Measurements from ENCODE around the gene LARP4.
"Not testable (repeated sequence)": the region's sequence is repeated elsewhere in the genome, so short reads cannot be mapped to it uniquely, and the experiment has no call there.

Gene LARP4

DNA sequence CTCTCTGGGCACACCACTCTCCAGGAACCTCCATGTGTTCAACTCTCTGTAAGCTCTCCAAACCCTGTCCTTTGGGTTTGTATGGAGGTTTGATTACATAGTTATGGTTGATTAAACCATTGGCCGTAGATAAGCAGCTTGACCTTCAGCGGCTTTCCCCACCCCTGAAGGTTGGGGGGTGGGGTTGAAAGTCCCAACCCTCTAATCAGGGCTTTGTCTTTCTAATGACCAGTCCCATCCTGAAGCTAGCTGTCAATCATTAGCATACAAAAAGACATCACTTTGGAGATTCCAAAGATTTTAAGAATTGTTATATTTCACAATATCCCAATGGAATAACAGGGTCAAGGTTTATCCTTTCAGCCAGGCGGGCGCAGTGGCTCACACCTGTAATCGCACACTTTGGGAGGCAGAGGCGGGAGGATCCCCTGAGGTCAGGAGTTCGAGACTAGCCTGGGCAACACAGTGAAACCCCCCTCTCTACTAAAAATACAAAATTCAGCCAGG lies 12.7 kb upstream of the LARP4 start:
- H4K20me1 ChIP-seq (ENCODE audit: low read depth, low read length), result no peaks in the 10 kb centered on the region
- no peaks in the 10 kb centered on the region for H3F3A ChIP-seq (ENCODE audit: insufficient read depth)
- H3K4me3 ChIP-seq (ENCODE audit: insufficient read depth, low read length, poor library complexity, severe bottlenecking), result no peak overlapping the region
- H3K4me2 ChIP-seq (ENCODE audit: low read depth, low read length, poor library complexity, severe bottlenecking), result no peak overlapping the region
- H3K9me3 ChIP-seq (ENCODE audit: insufficient read depth, low read length), result no peaks in the 10 kb centered on the region
- H3K27ac ChIP-seq (ENCODE audit: low read depth, low read length), result no peak overlapping the region
- H3K9ac ChIP-seq (ENCODE audit: low read length), result no peak overlapping the region
- no peaks in the 10 kb centered on the region for H3K9me2 ChIP-seq (replicated peaks; ENCODE audit: insufficient read depth, low read length)
- H3K79me2 ChIP-seq (ENCODE audit: insufficient read depth, low read length), result no peaks in the 10 kb centered on the region
- H3K27me3 ChIP-seq (ENCODE audit: low read length), result no peaks in the 10 kb centered on the region
- no peaks in the 10 kb centered on the region for H3K36me3 ChIP-seq (ENCODE audit: low read length)
- no peak for TF ChIP-seq EZH2phosphoT487 (conservative IDR thresholded peaks at IDR 0.05; ENCODE audit: low read length)
- TF ChIP-seq, protein P1, sequence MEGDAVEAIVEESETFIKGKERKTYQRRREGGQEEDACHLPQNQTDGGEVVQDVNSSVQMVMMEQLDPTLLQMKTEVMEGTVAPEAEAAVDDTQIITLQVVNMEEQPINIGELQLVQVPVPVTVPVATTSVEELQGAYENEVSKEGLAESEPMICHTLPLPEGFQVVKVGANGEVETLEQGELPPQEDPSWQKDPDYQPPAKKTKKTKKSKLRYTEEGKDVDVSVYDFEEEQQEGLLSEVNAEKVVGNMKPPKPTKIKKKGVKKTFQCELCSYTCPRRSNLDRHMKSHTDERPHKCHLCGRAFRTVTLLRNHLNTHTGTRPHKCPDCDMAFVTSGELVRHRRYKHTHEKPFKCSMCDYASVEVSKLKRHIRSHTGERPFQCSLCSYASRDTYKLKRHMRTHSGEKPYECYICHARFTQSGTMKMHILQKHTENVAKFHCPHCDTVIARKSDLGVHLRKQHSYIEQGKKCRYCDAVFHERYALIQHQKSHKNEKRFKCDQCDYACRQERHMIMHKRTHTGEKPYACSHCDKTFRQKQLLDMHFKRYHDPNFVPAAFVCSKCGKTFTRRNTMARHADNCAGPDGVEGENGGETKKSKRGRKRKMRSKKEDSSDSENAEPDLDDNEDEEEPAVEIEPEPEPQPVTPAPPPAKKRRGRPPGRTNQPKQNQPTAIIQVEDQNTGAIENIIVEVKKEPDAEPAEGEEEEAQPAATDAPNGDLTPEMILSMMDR (IDR thresholded peaks at IDR 0.05; ENCODE audit: insufficient read depth, low read length, poor library complexity, severe bottlenecking), result no peak
- H2AFZ ChIP-seq (ENCODE audit: low read depth, low read length, severe bottlenecking), result no peak overlapping the region

DNA sequence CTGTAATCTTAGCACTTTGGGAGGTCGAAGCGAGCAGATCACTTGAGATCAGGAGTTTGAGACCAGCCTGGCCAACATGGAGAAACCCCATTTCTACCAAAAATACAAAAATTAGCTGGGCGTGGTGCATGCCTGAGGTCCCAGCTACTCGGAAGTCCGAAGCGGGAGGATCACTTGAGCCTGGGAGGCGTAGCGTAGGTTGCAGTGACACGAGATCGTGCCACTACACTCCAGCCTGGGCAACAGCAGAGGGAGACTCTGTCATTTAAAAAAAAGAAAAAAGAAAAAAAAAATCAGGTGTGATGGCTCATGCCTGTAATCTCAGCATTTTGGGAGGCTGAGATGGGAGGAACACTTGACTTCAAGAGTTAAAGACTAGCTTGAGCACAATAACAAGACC lies 11.9 kb upstream of the LARP4 start:
- H3K9me3 ChIP-seq (ENCODE audit: insufficient read depth, low read length); H3K79me2 ChIP-seq (ENCODE audit: insufficient read depth, low read length); H2AFZ ChIP-seq (ENCODE audit: low read depth, low read length, severe bottlenecking); H3K27ac ChIP-seq (ENCODE audit: low read depth, low read length); H3K4me3 ChIP-seq (ENCODE audit: insufficient read depth, low read length, poor library complexity, severe bottlenecking); H3K4me2 ChIP-seq (ENCODE audit: low read depth, low read length, poor library complexity, severe bottlenecking); H3F3A ChIP-seq (ENCODE audit: insufficient read depth); H4K20me1 ChIP-seq (ENCODE audit: low read depth, low read length); H3K9me2 ChIP-seq (replicated peaks; ENCODE audit: insufficient read depth, low read length); H3K36me3 ChIP-seq (ENCODE audit: low read length); H3K9ac ChIP-seq (ENCODE audit: low read length); H3K27me3 ChIP-seq (ENCODE audit: low read length): not testable (repeated sequence)

DNA sequence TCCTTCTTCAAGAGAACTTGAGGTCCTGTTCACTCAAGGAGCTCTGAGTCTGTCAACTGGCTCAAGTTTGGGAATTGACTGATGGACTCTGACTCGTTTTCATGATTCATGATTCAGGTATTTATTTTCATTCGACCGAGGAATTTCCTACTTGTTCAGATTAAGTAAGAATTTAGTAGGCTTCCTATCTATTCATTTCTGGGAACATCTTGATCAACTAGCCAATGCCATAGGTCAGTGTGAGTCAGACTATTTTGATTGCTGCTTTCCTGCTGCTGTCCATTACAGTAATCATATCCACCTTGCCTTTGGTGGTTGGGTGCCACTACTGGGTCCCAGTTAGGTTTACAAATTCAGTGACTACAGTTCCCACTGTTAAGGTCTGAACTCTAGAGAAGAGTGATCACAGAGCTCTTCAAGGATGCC lies 10.4 kb upstream of the LARP4 start:
- H3K9ac ChIP-seq (ENCODE audit: low read length), result no peak overlapping the region
- no peaks in the 10 kb centered on the region for H3K9me2 ChIP-seq (replicated peaks; ENCODE audit: insufficient read depth, low read length)
- H3K79me2 ChIP-seq (ENCODE audit: insufficient read depth, low read length), result no peaks in the 10 kb centered on the region
- H3K27me3 ChIP-seq (ENCODE audit: low read length), result no peaks in the 10 kb centered on the region
- no peaks in the 10 kb centered on the region for H3K36me3 ChIP-seq (ENCODE audit: low read length)
- no peaks in the 10 kb centered on the region for H4K20me1 ChIP-seq (ENCODE audit: low read depth, low read length)
- H3K4me2 ChIP-seq (ENCODE audit: low read depth, low read length, poor library complexity, severe bottlenecking), result no peak overlapping the region
- no peak overlapping the region for H3K27ac ChIP-seq (ENCODE audit: low read depth, low read length)
- H3F3A ChIP-seq (ENCODE audit: insufficient read depth), result no peaks in the 10 kb centered on the region
- TF ChIP-seq, protein P1 (IDR thresholded peaks at IDR 0.05; ENCODE audit: insufficient read depth, low read length, poor library complexity, severe bottlenecking), result no peak
- TF ChIP-seq EZH2phosphoT487 (conservative IDR thresholded peaks at IDR 0.05; ENCODE audit: low read length), result no peak
- H3K4me3 ChIP-seq (ENCODE audit: insufficient read depth, low read length, poor library complexity, severe bottlenecking), result no peak overlapping the region
- H2AFZ ChIP-seq (ENCODE audit: low read depth, low read length, severe bottlenecking), result no peak overlapping the region
- H3K9me3 ChIP-seq (ENCODE audit: insufficient read depth, low read length), result no peaks in the 10 kb centered on the region

DNA sequence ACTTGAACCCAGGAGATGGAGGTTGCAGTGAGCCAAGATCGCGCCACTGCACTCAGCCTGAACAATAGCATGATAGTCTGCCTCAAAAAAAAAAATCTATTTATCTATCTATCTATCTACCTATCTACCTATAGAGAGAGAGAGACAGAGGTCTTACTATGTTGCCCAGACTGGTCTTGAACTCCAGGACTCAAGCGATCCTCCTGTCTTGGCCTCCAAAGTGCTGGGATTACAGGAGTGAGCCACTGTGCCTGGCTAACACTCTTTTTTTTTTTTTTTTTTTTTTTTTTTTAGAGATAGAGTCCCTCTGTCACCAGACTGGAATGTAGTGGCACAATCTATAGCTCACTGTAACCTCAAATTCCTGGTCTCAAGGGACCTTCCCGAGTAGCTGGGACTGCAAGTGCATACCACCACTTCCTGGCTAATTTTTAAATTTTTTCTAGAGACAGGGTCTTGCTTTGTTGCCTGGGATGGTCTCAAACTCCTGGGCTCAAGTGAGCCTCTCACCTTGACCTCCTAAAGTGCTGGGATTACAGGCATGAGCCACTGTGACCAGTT lies 6.1 kb upstream of the LARP4 start:
- Histone ChIP-seq H3K9ac (ENCODE audit: low read length) (no peak overlapping the region), H2AFZ (ENCODE audit: low read depth, low read length, severe bottlenecking) (no peak overlapping the region)

More for the DNA sequence above, 6.1 kb upstream of the LARP4 start:
- TF ChIP-seq, protein P1 (IDR thresholded peaks at IDR 0.05; ENCODE audit: insufficient read depth, low read length, poor library complexity, severe bottlenecking), result no peak
- no peak for TF ChIP-seq EZH2phosphoT487 (conservative IDR thresholded peaks at IDR 0.05; ENCODE audit: low read length)
- H3K27ac ChIP-seq (ENCODE audit: low read depth, low read length), result no peak overlapping the region
- no peak overlapping the region for H3K4me3 ChIP-seq (ENCODE audit: insufficient read depth, low read length, poor library complexity, severe bottlenecking)
- H3K79me2 ChIP-seq (ENCODE audit: insufficient read depth, low read length), result no peaks in the 10 kb centered on the region
- no peaks in the 10 kb centered on the region for H3K9me2 ChIP-seq (replicated peaks; ENCODE audit: insufficient read depth, low read length)
- no peaks in the 10 kb centered on the region for H3F3A ChIP-seq (ENCODE audit: insufficient read depth)
- H3K9me3 ChIP-seq (ENCODE audit: insufficient read depth, low read length), result no peaks in the 10 kb centered on the region
- no peaks in the 10 kb centered on the region for H4K20me1 ChIP-seq (ENCODE audit: low read depth, low read length)
- H3K36me3 ChIP-seq (ENCODE audit: low read length), result no peaks in the 10 kb centered on the region
- H3K4me2 ChIP-seq (ENCODE audit: low read depth, low read length, poor library complexity, severe bottlenecking), result no peak overlapping the region
- H3K27me3 ChIP-seq (ENCODE audit: low read length), result no peaks in the 10 kb centered on the region

All from SU-DHL-6 (cell line).